Ectodermal cell (in vitro differentiated cells): ENCODE measurements around the gene FGD5.
"Not testable (repeated sequence)": the region's sequence is repeated elsewhere in the genome, so short reads cannot be mapped to it uniquely, and the experiment has no call there.

Source experiments
- H3K27ac ChIP-seq: 2 replicates; pipeline ENCODE4 v1.7.0; 2013; ENCODE audit warnings: mild to moderate bottlenecking, low read depth, low read length; ENCODE audit not compliant: insufficient read depth, poor library complexity, severe bottlenecking
- H3K27me3 ChIP-seq: 2 replicates; pipeline ENCODE4 v1.7.0; 2013; ENCODE audit warnings: mild to moderate bottlenecking, low read length; ENCODE audit not compliant: insufficient read depth, control insufficient read depth, poor library complexity, severe bottlenecking
- H3K36me3 ChIP-seq: one replicate; pipeline ENCODE4 v1.7.0; 2013; ENCODE audit warnings: low read length; ENCODE audit not compliant: control insufficient read depth, insufficient read depth
- H3K4me1 ChIP-seq: one replicate; pipeline ENCODE4 v1.7.0; 2013; ENCODE audit warnings: low read length; ENCODE audit not compliant: control insufficient read depth, insufficient read depth
- H3K4me3 ChIP-seq: 2 replicates; pipeline ENCODE4 v1.7.0; 2013; ENCODE audit warnings: low read depth, low read length, control low read depth; ENCODE audit not compliant: insufficient read depth
- H3K9me3 ChIP-seq: 2 replicates; pipeline ENCODE4 v1.7.0; 2013; ENCODE audit warnings: mild to moderate bottlenecking, low read length, moderate library complexity; ENCODE audit not compliant: control insufficient read depth
- WGBS, 2 experiments: methylation state at CpG; one replicate each; pipeline ENCODE4 v1.1.7; 2013; ENCODE audit warnings: missing lambda C conversion rate in 2 of 2; 5-methylcytosine and 5-hydroxymethylcytosine counted together

FGD5 gene

GRCh38 chr3:14902719-14903118 is 84.0 kb downstream of the FGD5 start:
- H3K4me1 ChIP-seq = peaks cover 12% of the 10 kb centered on the region
- WGBS, 2 experiments = 81 to 85% methylated on average over 7 of the region's 7 CpGs

DNA sequence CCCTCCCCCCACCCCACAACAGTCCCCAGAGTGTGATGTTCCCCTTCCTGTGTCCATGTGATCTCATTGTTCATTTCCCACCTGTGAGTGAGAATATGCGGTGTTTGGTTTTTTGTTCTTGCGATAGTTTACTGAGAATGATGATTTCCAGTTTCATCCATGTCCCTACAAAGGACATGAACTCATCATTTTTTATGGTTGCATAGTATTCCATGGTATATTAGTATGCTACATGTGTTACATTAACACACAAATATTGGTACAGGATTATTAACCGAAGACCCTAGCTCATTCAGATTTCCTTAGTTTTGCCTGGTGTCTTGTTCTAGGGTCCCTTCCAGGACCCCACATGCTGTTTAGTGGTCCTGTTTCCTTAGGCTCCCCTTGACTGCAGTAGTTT is 84.7 kb downstream of the FGD5 start:
- peaks cover 12% of the 10 kb centered on the region for H3K4me1 ChIP-seq
- H3K27me3 ChIP-seq, H3K27ac ChIP-seq, H3K36me3 ChIP-seq, H3K4me3 ChIP-seq, H3K9me3 ChIP-seq: not testable (repeated sequence)
- WGBS, 2 experiments = 92 to 100% methylated on average over 1 of the region's 3 CpGs

More at GRCh38 chr3:14902719-14903118, 84.0 kb downstream of the FGD5 start:
- Histone ChIP-seq H3K9me3 (no peaks in the 10 kb centered on the region), H3K4me3 (no peak overlapping the region), H3K36me3 (no peaks in the 10 kb centered on the region), H3K27me3 (no peaks in the 10 kb centered on the region), H3K27ac (no peak overlapping the region)

- WGBS, 2 experiments = 93 to 94% methylated on average over 6 of the region's 6 CpGs
- Histone ChIP-seq H3K36me3 (no peaks in the 10 kb centered on the region), H3K9me3 (no peaks in the 10 kb centered on the region), H3K27me3 (no peaks in the 10 kb centered on the region), H3K4me3 (no peak overlapping the region), H3K27ac (no peak overlapping the region), H3K4me1 (peaks cover 12% of the 10 kb centered on the region)
Measured at GRCh38 chr3:14905055-14905657, 86.4 kb downstream of the FGD5 start.

GRCh38 chr3:14906355-14906971 is 87.7 kb downstream of the FGD5 start:
- Histone ChIP-seq H3K27ac (no peak overlapping the region), H3K36me3 (no peaks in the 10 kb centered on the region), H3K4me1 (peaks cover 1% of the 10 kb centered on the region), H3K9me3 (no peaks in the 10 kb centered on the region), H3K4me3 (no peak overlapping the region), H3K27me3 (no peaks in the 10 kb centered on the region)
- WGBS, 2 experiments = 92 to 93% methylated on average over 11 of the region's 11 CpGs

- no peak overlapping the region for H3K4me3 ChIP-seq
- H3K4me1 ChIP-seq = no peaks in the 10 kb centered on the region
- H3K36me3 ChIP-seq = no peaks in the 10 kb centered on the region
- no peak overlapping the region for H3K27ac ChIP-seq
- 89 to 90% methylated on average over 18 of the region's 18 CpGs for WGBS, 2 experiments
- no peaks in the 10 kb centered on the region for H3K27me3 ChIP-seq
- H3K9me3 ChIP-seq = no peaks in the 10 kb centered on the region
Measured at GRCh38 chr3:14907043-14907966, 88.5 kb downstream of the FGD5 start.

- H3K4me3 ChIP-seq = no peak overlapping the region
- H3K27me3 ChIP-seq = no peaks in the 10 kb centered on the region
- H3K27ac ChIP-seq = no peak overlapping the region
- no peaks in the 10 kb centered on the region for H3K36me3 ChIP-seq
- H3K9me3 ChIP-seq = no peaks in the 10 kb centered on the region
- H3K4me1 ChIP-seq = no peaks in the 10 kb centered on the region
- WGBS, 2 experiments = 92 to 98% methylated on average over 5 of the region's 5 CpGs
Measured at GRCh38 chr3:14909250-14909649, 90.5 kb downstream of the FGD5 start.

GRCh38 chr3:14911651-14912050 is 92.9 kb downstream of the FGD5 start:
- H3K27me3 ChIP-seq = no peaks in the 10 kb centered on the region
- no peaks in the 10 kb centered on the region for H3K36me3 ChIP-seq
- H3K9me3 ChIP-seq = no peaks in the 10 kb centered on the region
- no peak overlapping the region for H3K27ac ChIP-seq
- 93 to 95% methylated on average over 11 of the region's 11 CpGs for WGBS, 2 experiments
- H3K4me1 ChIP-seq = no peaks in the 10 kb centered on the region
- H3K4me3 ChIP-seq = no peak overlapping the region

- H3K27me3 ChIP-seq = no peaks in the 10 kb centered on the region
- WGBS, 2 experiments = 83 to 84% methylated on average over 10 of the region's 10 CpGs
- H3K36me3 ChIP-seq = no peaks in the 10 kb centered on the region
- H3K4me3 ChIP-seq = no peak overlapping the region
- H3K9me3 ChIP-seq = no peaks in the 10 kb centered on the region
- H3K27ac ChIP-seq = no peak overlapping the region
- no peaks in the 10 kb centered on the region for H3K4me1 ChIP-seq
Measured at GRCh38 chr3:14913071-14913925, 94.5 kb downstream of the FGD5 start.

GRCh38 chr3:14913926-14914778 is 95.4 kb downstream of the FGD5 start:
- H3K4me3 ChIP-seq = no peak overlapping the region
- 81 to 85% methylated on average over 14 of the region's 14 CpGs for WGBS, 2 experiments
- H3K36me3 ChIP-seq = no peaks in the 10 kb centered on the region
- no peaks in the 10 kb centered on the region for H3K9me3 ChIP-seq
- H3K4me1 ChIP-seq = no peaks in the 10 kb centered on the region
- no peaks in the 10 kb centered on the region for H3K27me3 ChIP-seq
- H3K27ac ChIP-seq = no peak overlapping the region
